HCEC 1CT (cell line): ENCODE data around the gene AZIN2.
"Not testable (repeated sequence)": the region's sequence is repeated elsewhere in the genome, so short reads cannot be mapped to it uniquely, and the experiment has no call there.

ENCODE experiments used
- DNase-seq: peaks from one replicate; pipeline ENCODE4 v3.0.0-alpha.2; 2017

The AZIN2 gene

DNA sequence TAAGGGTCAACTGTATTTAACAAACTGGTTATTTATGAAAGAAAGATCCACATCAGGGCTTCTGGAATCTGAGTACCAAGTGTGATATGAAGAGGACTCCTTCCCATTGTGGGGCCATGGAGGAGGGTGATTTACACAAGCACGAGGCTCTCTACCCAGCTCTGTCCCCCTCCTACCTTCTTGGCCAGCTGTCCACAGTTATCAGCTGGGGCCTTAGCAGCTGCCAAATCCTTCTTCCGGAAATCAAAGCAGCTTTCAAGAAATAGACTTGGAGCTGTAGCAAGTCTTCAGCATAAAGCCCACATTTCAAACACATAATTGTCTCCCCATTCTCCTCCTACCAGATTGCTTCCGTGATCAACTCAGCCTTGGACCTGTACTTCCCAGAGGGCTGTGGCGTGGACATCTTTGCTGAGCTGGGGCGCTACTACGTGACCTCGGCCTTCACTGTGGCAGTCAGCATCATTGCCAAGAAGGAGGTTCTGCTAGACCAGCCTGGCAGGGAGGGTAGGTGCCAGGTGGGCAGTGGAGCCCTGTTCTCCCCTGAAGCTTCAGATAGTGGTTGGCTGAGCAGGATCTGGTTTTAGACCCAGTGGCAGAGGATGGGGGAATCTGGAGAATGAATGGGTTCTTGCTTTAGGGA, 15.5 kb downstream of the AZIN2 start:
- no peak for DNase-seq

DNA sequence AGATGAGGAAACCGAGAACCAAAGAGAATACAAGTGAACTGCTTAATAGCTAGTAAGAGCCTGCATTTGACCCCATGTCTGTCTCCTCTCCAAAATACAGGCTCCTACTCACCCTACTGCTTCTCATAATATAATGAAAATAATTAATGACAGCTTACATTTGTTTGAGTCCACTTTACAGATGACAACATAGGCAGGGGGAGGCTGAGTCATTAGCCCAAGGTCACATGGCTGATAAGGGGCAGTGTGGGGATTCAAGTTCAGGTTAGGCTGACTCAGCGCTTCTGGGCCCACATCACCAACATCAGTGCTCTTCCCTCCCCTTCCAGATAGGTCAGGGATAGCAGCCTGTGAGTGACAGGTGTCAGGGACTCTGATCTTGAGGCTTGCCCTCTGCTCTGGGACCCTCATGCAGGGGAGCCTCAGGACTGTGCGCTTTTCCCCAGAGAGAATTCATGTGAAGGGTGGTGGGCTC, 16.2 kb downstream of the AZIN2 start:
- peak; percentile 41 for DNase-seq

- no peak for DNase-seq
Measured at GRCh38 chr1:33097762-33098161, 16.8 kb downstream of the AZIN2 start.

GRCh38 chr1:33098371-33098770, 17.4 kb downstream of the AZIN2 start:
- no peak for DNase-seq

GRCh38 chr1:33099290-33100118, 18.6 kb downstream of the AZIN2 start:
- DNase-seq = peak; percentile 100

GRCh38 chr1:33100119-33100415, 19.1 kb downstream of the AZIN2 start:
- DNase-seq = not testable (repeated sequence)

GRCh38 chr1:33110477-33110876, 29.5 kb downstream of the AZIN2 start:
- DNase-seq = no peak

- DNase-seq = peak; percentile 37
Measured at GRCh38 chr1:33111965-33112364, 31.0 kb downstream of the AZIN2 start.

DNA sequence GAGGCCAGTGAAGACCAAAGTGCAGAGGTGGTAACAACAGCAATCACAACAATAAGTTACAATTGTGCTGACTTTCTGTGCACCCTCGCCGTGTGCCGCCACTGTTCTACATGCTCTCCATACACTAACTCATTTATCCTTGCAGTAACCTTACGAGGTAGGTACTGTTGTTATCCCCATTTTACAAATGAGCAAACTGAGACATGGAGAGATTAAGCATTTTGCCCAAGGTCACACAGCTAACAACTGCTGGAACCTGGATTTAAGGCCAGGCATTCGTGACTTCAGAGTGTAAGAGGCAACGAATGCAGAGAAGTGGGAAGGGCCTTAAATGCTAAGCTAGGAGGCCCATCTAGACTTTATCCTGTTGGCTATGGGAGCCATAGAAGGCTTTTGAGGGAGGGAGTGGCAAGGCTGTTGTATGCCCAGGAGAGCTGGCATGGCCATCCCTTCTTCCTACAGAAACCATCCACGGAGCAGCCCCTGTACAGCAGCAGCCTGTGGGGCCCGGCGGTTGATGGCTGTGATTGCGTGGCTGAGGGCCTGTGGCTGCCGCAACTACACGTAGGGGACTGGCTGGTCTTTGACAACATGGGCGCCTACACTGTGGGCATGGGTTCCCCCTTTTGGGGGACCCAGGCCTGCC, 36.6 kb downstream of the AZIN2 start:
- no peak for DNase-seq

GRCh38 chr1:33118274-33118673, 37.3 kb downstream of the AZIN2 start:
- no peak for DNase-seq

DNA sequence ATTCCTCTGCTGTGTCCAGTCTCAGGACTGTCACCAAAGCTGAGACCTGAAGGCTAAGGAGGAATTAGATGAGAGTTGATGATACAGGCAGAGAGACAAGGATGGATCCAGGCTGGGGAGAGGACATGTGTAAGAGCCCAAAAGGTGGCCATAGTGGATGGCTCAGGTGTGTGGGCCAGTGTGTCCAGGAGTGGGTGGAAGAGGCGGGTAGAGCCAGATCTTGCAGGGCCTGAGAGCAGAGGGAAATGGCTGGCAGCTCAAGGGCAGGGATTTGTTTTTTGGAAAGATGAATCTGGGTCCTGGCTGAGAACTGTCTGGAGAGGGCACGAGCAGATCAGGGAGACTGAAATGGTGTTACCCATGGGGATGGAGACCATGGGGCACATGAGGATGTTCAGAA, 38.1 kb downstream of the AZIN2 start:
- no peak for DNase-seq

DNA sequence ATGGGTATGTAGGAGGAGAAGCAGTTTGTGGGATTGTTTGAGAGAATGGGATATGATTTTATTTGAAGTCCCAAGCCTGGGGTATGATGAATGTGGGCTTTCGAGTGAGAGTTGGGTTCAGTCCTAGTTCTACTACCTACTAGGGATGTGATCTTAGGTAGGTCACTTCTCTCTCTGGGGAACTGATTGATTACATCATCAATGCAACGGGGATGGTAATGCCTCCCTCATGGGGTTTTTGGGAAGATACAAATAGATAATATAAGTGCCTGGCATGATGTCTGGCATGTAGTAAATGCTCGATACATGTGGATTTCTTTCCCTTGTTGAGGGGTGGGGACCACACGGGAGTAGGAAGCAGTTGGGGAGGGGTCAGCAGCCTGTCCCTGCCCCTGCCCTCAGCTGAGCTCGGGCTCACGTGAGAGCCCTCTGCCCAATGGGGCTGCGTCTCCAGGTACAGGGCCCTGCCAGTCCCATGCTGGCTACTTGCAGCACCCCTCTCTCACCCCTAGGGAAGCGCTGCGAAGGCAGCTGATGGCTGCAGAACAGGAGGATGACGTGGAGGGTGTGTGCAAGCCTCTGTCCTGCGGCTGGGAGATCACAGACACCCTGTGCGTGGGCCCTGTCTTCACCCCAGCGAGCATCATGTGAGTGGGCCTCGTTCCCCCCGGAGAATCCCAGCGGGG, 38.7 kb downstream of the AZIN2 start:
- DNase-seq = no peak

GRCh38 chr1:33120436-33121231, 39.7 kb downstream of the AZIN2 start:
- DNase-seq = no peak

DNA sequence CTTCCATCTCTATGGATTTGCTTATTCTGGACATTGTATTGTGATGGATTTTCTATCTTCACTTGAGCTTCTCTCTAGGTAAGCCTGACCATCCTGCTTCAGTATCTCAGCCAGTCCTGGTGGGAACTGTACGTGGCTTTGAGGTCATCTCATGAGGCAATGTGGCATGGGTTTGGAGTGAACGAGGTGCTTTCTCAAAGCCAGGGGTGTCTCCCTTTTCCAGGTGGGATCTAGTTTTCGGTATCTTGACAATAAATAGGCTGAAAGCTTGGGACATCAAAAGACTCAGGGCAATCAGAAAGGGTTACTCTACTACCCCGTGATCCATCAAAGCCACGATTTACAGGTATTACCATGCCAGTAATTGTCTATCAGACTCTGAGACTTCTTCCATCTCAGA, 40.8 kb downstream of the AZIN2 start:
- DNase-seq = no peak

DNA sequence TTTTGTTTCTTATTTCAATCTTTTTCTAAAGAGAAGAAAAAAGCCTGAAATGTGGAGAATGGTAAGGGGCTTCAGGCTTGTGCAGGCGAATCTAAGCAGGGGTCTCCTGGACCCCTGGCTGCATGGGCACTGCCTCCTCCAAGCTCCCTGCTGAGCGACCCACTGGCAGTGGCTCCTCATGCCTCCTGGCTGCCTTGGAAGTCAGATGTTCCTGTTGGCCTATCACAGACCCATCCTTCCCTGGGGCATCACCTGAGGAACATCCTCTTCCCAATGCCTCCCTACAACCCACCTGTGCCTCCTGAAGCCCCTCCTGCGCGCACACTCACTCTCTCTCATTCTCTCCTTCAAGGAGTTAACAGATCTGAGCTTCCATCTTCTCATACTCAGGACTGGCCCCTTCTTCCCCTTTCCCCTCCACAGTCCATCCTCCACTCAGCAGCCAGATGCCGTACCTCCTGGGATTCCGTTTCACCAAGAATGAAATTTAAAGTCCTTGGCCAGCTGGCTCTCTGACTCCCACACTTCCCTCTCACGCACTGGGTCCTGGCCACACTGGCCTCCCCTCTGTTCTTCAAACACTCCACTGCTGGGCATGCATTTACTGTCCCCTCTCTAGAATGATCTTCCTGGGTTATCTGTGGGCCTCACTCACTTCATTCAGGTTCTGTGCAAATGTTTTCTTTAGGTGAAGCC, 41.7 kb downstream of the AZIN2 start:
- no peak for DNase-seq

GRCh38 chr1:33123266-33123665, 42.3 kb downstream of the AZIN2 start:
- no peak for DNase-seq

DNA sequence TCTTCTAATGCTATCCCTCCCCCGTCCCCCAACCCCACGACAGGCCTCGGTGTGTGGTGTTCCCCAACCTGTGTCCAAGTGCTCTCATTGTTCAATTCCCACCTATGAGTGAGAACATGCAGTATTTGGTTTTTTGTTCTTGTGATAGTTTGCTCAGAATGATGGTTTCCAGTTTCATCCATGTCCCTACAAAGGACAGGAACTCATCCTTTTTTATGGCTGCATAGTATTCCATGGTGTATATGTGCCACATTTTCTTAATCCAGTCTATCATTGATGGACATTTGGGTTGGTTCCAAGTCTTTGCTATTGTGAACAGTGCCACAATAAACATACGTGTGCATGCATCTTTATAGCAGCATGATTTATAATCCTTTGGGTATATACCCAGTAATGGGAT, 43.7 kb downstream of the AZIN2 start:
- DNase-seq = not testable (repeated sequence)

- no peak for DNase-seq
Measured at GRCh38 chr1:33126411-33127000, 45.6 kb downstream of the AZIN2 start.

GRCh38 chr1:33127001-33127823, 46.3 kb downstream of the AZIN2 start:
- peak; percentile 98 for DNase-seq

GRCh38 chr1:33128781-33129180, 47.8 kb downstream of the AZIN2 start:
- DNase-seq = no peak

GRCh38 chr1:33130297-33130696, 49.3 kb downstream of the AZIN2 start:
- DNase-seq = peak; percentile 42
